OCI-LY7 (cell line): ENCODE results near the gene LRRC34.

Experiments
- CTCF ChIP-seq: fragments of 200-600 bp; sonication (generic); conservative IDR thresholded peaks from 2 replicates; pipeline ENCODE4 v1.5.1; 2014; ENCODE audit warnings: mild to moderate bottlenecking, antibody characterized with exemption, low read length, moderate library complexity, mixed read lengths
- EZH2phosphoT487 ChIP-seq: fragments of 200-600 bp; sonication (generic); IDR thresholded peaks from 2 replicates; pipeline ENCODE4 v1.6.1; 2018; ENCODE audit warnings: low read depth, borderline replicate concordance, mild to moderate bottlenecking, mixed run types, antibody characterized with exemption, low read length, moderate library complexity, mixed read lengths

DNA sequence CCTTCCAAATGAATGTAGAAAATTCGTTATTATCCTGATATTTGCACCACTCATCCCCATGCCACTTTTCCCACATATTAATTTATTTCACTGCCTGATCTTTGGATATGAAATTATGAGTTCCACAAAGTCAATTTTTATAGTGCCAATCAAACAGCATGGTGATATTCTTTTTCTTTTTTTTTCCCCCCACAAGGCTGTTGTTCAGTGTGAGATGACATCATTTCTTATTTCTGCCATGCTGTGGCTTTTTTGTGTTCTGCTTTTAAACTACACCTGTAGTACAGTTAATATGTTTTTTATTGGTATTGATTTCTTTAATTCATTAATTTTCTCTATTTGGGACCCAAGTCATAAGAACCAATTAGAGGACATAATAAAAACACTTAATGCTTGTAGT is 24.9 kb downstream of the LRRC34 start:
- no peak for TF ChIP-seq CTCF
- no peak for TF ChIP-seq EZH2phosphoT487
